T-helper 1 cell treated with Interleukin-12 subunit alpha and Interleukin-12 subunit beta and Interleukin-4 antibody, amounts not matched to agents 30 ng/mL and 1 ng/mL, for 36 hours (primary cell): ENCODE data around the gene OR5P2. TPM values are rescaled to one million over a fixed set of nuclear protein-coding genes. Genes with fewer than 3 reads are reported as not detected.
"Not testable (repeated sequence)": the region's sequence is repeated elsewhere in the genome, so short reads cannot be mapped to it uniquely, and the experiment has no call there.

Experiments
- intact Hi-C: fragments of 100-400 bp; cut with micrococcal nuclease; formaldehyde crosslinking; loops from one replicate; pipeline ENCODE4 v1.15.1; 2024
- total RNA-seq: library from RNA; stranded (reverse); gene quantifications from 2 replicates; pipeline ENCODE4 v1.2.3, GENCODE V29; 2022

Gene OR5P2, protein sequence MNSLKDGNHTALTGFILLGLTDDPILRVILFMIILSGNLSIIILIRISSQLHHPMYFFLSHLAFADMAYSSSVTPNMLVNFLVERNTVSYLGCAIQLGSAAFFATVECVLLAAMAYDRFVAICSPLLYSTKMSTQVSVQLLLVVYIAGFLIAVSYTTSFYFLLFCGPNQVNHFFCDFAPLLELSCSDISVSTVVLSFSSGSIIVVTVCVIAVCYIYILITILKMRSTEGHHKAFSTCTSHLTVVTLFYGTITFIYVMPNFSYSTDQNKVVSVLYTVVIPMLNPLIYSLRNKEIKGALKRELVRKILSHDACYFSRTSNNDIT
- not detected in 2 replicates for total RNA-seq

DNA sequence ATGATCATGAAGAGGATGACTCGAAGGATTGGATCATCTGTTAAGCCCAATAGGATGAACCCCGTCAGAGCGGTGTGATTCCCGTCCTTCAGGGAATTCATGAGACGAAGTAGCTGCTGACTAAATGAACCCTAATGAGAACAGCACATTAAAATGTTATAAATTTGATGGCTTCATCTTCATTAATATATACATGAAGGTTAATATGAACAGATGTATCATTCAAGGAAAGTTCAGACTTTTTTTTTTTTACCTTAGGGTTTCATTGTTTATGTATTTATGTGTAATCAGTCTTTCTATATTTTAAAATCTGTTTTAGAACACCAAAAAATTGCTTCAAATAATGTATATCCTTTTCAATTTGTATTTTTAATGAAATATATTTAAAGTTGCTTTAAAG is at the start of gene OR5P2:
OR5P2 (minus strand) TSS at position 101 of the 400 bp plus-strand sequence; CDS start at position 101, 0 bp downstream.
- intact Hi-C loops: no loop called here

DNA sequence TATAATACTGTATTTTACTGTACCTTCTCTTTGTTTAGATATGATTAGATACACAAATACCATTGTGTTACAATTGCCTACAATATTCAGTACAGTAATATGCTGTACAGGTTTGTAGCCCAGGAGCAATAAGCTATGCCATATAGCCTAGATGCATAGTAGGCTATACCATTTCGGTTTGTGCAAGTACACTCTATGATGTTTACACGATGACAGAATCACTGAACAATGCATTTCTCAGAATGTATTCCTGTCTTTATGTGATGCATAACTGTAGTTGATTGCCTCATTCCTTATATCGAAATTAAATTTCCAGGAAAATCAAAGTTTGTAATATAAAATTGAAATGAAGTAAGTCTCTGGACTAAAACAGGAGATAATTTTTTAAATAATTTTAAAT is 49.3 kb upstream of the OR5P2 start:
- intact Hi-C loops: no loop called here

DNA sequence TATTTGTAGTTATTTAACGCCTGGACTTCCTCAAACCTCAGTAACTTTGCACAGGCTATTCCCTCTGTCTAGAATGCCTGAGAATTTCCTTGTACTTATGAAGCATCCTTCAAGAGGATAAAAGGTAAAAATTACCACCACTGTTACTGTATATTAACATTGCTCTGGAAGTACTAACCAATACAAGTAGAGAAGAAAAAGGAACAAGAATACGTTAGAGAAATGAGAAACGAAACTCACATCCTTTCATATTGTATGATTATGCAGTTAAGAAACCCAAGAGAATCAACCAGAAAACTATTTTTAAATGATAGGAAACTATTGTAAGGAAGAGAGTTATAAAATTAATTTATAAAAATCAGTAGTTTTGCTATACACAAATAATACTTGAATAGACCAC is 48.2 kb upstream of the OR5P2 start:
- intact Hi-C loops: no loop called here

DNA sequence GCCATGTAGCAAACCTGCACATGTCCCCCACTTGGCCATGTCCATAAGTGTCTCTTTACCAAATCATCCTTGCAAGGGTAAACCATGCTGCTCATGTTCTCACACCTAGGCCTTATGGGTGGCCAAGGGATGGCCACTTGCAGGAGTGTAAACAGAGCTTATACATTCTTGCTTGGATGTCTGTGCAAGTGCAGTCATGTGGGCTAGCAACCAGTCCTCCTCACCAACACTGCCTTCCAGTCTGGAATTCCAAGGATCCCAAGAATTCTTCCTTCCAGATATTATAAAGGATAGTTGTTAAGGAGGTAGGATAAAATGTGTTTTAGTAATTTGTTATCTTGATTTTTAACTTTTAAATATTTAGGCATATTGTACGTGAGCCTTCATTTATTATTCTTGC is 47.8 kb upstream of the OR5P2 start:
- intact Hi-C loops: no loop called here

DNA sequence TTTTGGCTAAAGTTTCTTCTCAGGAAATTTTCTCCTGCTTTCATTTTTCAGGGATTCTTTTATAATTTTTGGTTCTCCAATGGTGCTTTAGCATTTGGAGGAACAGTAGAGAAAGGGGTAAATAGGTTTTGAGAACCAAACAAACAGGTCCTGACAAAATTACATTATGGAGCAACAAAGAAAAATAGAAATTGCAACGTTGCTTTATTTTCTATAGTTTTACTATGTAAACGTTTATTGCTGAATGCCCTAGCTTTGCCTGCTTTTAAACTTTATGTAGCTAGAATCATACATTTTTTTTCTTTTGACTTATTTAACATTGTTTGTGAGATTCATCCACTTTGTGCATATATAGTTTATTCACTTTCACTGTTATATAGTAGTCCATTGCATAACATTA is 43.8 kb upstream of the OR5P2 start:
- intact Hi-C loops: no loop called here

DNA sequence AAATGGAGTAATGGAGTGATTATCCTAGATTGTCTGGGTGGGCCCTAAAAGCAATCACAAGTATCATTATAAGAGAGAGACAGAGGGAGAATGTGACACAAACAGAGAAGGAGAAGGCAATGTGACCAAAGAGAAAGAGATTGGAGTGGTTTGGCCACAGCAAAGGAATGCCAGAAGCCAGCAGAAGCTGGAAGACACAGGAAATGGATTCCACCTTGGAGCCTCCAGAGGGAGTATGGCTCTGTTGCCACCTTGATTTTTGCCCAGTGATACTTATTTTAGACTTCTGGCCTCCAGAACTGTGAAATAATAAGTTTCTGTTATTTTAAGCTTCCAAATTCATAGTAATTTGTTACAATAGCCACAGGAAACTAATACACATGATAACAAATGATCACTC is 36.8 kb upstream of the OR5P2 start:
- intact Hi-C loops: no loop called here

DNA sequence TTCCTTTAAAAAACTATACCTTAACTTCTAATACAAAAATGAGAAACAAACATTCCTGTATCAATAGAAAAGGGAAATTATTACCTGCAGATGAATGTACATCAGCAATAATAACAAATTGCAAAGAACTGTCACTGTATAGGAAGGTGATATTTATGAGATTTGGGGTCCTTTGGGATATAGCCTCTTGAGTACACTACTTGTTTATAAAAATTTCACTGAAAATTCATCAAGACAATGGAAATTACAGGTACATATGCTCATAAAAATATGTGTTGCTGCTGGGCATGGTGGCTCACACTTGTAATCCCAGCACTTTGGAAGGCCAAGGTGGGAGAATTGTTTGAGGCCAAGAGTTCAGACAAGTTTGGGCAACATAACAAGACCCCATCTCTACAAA is 34.0 kb upstream of the OR5P2 start, which contains the start of gene OR5P3:
OR5P3 (minus strand) TSS at position 101 of the 400 bp plus-strand sequence.
- intact Hi-C loops: no loop called here

DNA sequence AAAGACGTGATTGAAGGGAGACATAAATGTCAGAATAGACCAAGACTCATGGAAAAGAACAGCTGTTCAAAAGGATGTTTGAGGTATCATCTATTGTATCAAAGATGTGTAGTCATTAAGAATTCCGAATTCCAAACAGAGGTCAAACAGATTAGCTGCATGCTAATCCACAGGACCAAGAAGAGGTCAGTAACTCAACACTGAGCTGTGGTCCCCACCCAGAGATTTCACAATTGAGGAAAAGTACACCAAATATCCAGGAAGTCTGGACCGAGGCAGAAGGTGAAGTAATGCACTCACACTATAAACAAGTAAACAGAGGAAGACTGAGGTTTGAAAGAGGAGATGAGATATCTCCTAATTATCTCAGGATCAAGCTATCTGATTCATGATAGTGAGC is 29.6 kb upstream of the OR5P2 start:
- intact Hi-C loops: no loop called here

DNA sequence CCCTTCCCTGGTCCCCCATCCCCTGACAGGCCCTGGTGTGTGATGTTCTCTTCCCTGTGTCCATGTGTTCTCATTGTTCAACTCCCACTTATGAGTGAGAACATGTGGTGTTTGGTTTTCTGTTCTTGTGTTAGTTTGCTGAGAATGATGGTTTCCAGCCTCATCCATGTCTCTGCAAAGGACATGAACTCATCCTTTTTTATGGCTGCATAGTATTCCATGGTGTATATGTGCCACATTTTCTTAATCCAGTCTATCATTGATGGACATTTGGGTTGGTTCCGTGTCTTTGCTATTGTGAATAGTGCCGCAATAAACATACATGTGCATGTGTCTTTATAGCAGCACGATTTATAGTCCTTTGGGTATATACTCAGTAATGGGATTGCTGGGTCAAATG is 23.7 kb upstream of the OR5P2 start:
- intact Hi-C loops: not testable (repeated sequence)

DNA sequence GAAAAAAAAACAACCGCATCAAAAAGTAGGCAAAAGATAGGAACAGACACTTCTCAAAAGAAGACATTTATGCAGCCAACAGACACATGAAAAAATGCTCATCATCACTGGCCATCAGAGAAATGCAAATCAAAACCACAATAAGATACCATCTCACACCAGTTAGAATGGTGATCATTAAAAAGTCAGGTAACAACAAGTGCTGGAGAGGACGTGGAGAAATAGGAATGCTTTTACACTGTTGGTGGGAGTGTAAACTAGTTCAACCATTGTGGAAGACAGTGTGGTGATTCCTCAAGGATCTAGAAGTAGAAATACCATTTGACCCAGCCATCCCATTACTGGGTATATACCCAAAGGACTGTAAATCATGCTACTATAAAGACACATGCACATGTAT is 18.2 kb upstream of the OR5P2 start:
- intact Hi-C loops: not testable (repeated sequence)

DNA sequence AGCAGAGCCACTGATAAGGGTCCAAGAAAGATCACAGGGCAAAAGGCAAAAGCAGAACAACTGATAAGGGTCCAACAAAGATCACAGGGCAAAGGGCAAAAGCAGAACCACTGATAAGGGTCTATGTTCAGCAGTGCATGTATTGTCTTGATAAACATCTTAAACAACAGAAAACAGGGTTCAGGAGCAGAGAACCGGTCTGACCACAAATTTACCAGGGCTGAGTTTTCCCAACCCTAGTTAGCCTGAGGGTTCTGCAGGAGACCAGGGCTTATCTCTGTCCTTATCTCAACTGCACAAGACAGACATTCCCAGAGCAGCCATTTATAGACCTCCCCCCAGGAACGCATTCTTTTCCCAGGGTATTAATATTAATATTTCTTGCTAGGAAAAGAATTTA is 13.6 kb upstream of the OR5P2 start:
- intact Hi-C loops: not testable (repeated sequence)

DNA sequence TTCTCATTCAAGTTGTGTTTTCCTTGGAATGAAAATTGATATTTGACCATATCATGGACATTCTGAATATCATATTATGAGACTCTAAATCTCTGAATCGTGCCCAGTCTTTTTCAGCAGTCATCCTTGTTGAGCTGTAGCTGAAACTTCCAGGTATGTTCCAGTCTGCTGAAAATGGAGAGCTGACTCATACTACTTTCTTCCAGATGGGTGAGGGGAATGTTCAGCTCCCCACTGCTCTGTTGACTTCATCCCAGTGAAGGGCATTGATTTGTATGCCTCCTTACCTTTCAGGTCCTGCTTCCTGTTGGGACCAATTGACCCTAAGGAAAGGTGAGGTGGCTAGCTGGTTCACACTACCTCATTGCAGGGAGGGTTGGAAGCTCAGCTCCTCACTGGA is 3.5 kb downstream of the OR5P2 start:
- intact Hi-C loops: no loop called here

DNA sequence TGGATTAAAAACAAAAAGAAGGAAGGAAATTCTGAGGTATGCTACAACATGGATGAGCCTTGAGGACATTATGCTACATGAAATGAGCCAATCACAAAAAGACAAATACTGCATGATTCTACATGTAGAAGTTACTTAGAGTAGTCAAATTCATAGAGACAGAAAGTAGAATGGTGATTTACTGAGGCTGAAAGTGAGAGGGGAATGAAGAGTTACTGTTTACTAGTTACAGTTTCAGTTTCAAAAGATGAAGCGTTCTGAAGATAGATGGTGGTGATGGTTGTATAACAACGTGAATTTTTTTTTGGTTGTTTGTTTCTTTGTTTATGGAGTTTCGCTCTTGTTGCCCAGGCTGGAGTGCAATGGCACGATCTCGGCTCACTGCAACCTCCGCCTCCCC is 9.5 kb downstream of the OR5P2 start:
- intact Hi-C loops: no loop called here

DNA sequence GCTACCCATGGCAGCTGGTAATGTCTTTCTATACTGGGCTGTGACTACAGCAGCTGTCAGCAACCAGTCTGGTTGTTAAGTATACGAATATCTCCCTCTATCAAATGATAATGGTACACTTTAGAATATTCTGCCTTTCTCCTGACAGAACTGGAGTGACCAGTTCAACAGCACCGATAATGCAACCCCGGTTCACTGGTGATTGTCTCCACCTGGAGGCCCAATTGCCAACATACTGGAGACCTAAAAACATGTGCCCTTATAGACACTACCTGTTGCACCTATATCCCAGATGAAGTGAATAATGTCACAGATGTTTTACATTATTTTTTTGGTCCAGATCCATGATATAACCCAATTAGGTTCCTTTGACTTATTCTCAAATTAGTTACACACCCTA is 21.1 kb downstream of the OR5P2 start:
- intact Hi-C loops: no loop called here

DNA sequence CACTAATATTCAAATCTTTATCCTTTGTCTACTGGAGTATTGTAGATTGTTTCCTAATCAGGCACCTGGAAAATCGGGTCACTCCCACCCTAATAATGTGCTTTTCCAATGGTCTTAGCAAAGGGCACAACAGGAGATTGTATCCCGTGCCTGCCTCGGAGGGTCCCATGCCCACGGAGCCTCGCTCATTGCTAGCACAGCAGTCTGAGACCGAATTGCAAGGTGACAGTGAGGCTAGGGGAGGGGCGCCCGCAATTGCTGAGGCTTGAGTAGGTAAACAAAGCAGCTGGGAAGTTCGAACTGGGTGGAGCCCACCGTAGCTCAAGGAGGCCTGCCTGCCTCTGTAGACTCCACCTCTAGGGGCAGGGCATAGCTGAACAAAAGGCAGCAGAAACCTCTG is 32.4 kb downstream of the OR5P2 start:
- intact Hi-C loops: not testable (repeated sequence)

DNA sequence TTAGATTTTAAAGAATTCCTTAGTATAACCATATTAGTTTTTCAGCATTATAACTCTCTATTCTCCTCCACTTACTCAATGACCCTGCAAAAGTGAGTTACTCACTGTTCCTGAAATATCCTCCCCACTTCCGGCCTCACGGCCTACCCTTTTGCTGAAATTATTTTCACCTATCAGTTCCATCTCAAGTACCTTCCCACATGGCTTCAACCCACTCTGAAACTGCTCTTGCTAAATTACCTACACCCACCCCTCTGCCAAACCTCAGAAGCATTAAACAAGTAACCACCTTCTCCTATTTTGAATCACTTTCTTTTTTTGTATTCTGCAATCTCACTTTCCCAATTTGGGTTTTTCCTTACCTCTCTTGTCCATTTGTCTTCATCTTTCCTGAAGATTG is 37.7 kb downstream of the OR5P2 start:
- intact Hi-C loops: no loop called here

DNA sequence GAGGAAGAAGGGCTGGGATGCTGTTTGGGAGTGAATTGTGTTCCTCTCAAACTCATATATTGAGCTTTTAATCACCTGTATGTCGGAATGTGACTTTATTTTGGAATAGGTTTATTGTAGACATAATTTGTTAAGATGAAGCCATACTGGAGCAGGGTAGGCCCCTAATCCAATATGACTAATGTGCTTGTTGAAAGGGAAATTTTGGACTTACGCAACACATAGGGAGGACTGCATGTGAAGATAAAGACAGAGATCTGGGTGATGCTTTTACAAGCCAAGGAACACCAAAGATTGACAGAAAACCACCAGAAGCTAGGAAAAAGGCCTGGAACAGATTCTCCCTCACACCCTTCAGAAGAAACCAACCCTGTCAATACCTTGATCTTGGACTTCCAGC is 47.3 kb downstream of the OR5P2 start:
- intact Hi-C loops: no loop called here

Other genes with a start within 250 kb of the OR5P2 start
- gene CYB5R2, start 123.4 kb downstream of the OR5P2 start, total RNA-seq: 1.4 and 1.5 TPM in 2 replicates
- not detected in 2 replicates for gene OVCH2, start 90.5 kb downstream of the OR5P2 start, total RNA-seq
- not detected in 2 replicates for gene OR5P3, start 33.9 kb upstream of the OR5P2 start, total RNA-seq
- gene OR10A6, start 134.3 kb upstream of the OR5P2 start, total RNA-seq: not detected in 2 replicates
- not detected in 2 replicates for gene OR10A3, start 144.8 kb upstream of the OR5P2 start, total RNA-seq
- not detected in 2 replicates for gene NLRP10, start 168.5 kb upstream of the OR5P2 start, total RNA-seq
- 202 and 220 TPM in 2 replicates for gene EIF3F, start 190.4 kb upstream of the OR5P2 start, total RNA-seq